GM12878 (cell line): ENCODE data around the gene KRT82. TPM values are rescaled to one million over a fixed set of nuclear protein-coding genes. Genes with fewer than 3 reads are reported as not detected.

Experiments
- ATAC-seq: fragments of 200-7000 bp; cut with Tn5 transposase; 3 replicates; pipeline ENCODE4 v1.9.1; 2020; ENCODE audit warnings: mild to moderate bottlenecking, moderate library complexity
- BruUV-seq: library from RNA; stranded (reverse); fragments of 400-500 nt; replicated peaks from 2 replicates; lab custom pipeline; 2021; lab: Mats Ljungman, UMichigan
- CTCF ChIA-PET: fragments of 300-600 bp; sonication (Branson Sonifier 250); formaldehyde crosslinking; extraction: SDS; loops from one replicate; lab custom pipeline; 2021; ENCODE audit warnings: inconsistent platforms; lab: Yijun Ruan, JAX
- POLR2A ChIA-PET: fragments of 350-600 bp; formaldehyde crosslinking; extraction: SDS; loops from one replicate; lab custom pipeline; 2021; ENCODE audit warnings: inconsistent platforms; lab: Charles Lee
- RAD21 ChIA-PET: fragments of 300-600 bp; sonication (Branson Sonifier 250); formaldehyde crosslinking; loops from one replicate; lab custom pipeline; 2023; ENCODE audit warnings: antibody characterized with exemption; ENCODE audit not compliant: unreplicated experiment; lab: Charles Lee
- SMC1A ChIA-PET: fragments of 300-600 bp; sonication (Branson Sonifier 250); formaldehyde crosslinking; loops from one replicate; lab custom pipeline; 2023; ENCODE audit not compliant: unreplicated experiment, uncharacterized antibody; lab: Charles Lee
- DNase-seq: peaks from one replicate; pipeline ENCODE4 v3.0.0-alpha.2; 2011; ENCODE audit warnings: low read depth, low spot score
- FAIRE-seq: peaks from 3 replicates; lab custom pipeline; 2011; peaks lifted over from hg19 to GRCh38; lab: Jason Lieb, UNC
- H2AFZ ChIP-seq: 2 replicates; pipeline ENCODE4 v1.6.0; 2011; ENCODE audit warnings: low read depth, low read length, control low read depth; ENCODE audit not compliant: control insufficient read depth
- H3K27ac ChIP-seq: 2 replicates; pipeline ENCODE4 v1.5.1; 2011; ENCODE audit warnings: control low read depth; ENCODE audit not compliant: control insufficient read depth, insufficient read depth
- H3K27me3 ChIP-seq, 2 experiments: replicated peaks in 1 of 2; 2 replicates each; pipeline versions ENCODE4 v1.6.0 to v1.6.1; 2011; ENCODE audit warnings: low read length in 1 of 2; ENCODE audit not compliant: control insufficient read depth in 2 of 2, insufficient read depth in 2 of 2
- H3K36me3 ChIP-seq, 2 experiments: 2 replicates each; pipeline ENCODE4 v1.5.1; 2011; ENCODE audit warnings: low read length in 1 of 2; ENCODE audit not compliant: control insufficient read depth in 2 of 2, insufficient read depth in 2 of 2
- H3K4me1 ChIP-seq: 2 replicates; pipeline ENCODE4 v1.6.1; 2011; ENCODE audit warnings: mild to moderate bottlenecking, low read length, moderate library complexity, mixed read lengths; ENCODE audit not compliant: control insufficient read depth, insufficient read depth
- H3K4me2 ChIP-seq: 2 replicates; pipeline ENCODE4 v1.6.0; 2011; ENCODE audit warnings: control low read depth; ENCODE audit not compliant: control insufficient read depth, insufficient read depth
- H3K4me3 ChIP-seq: fragments of 200-600 bp; sonication (generic); 2 replicates; pipeline ENCODE4 v1.5.1; 2016
- H3K79me2 ChIP-seq: 2 replicates; pipeline ENCODE4 v1.6.0; 2011; ENCODE audit warnings: low read length; ENCODE audit not compliant: control insufficient read depth, insufficient read depth
- H3K9ac ChIP-seq: 2 replicates; pipeline ENCODE4 v1.8.0; 2011; ENCODE audit warnings: low read length, control low read depth, mixed read lengths; ENCODE audit not compliant: control insufficient read depth, insufficient read depth
- H3K9me3 ChIP-seq: replicated peaks from 3 replicates; pipeline ENCODE4 v1.5.1; 2011; ENCODE audit warnings: mild to moderate bottlenecking, low read length; ENCODE audit not compliant: control insufficient read depth, insufficient read depth
- H4K20me1 ChIP-seq: 2 replicates; pipeline ENCODE4 v1.6.0; 2011; ENCODE audit not compliant: control insufficient read depth, insufficient read depth
- FOXM1 ChIP-seq: IDR thresholded peaks from 2 replicates; pipeline ENCODE4 v1.6.1; 2012; ENCODE audit warnings: low read depth, mild to moderate bottlenecking, inconsistent platforms, low read length, moderate library complexity
- KLF5 ChIP-seq: fragments of 450-650 bp; IDR thresholded peaks from 2 replicates; pipeline ENCODE4 v1.6.1; 2014; ENCODE audit warnings: mild to moderate bottlenecking; ENCODE audit not compliant: partially characterized antibody
- LARP7 ChIP-seq: fragments of 450-650 bp; IDR thresholded peaks from 2 replicates; pipeline ENCODE4 v1.6.1; 2017; ENCODE audit warnings: mild to moderate bottlenecking
- NR2F1 ChIP-seq: fragments of 450-650 bp; conservative IDR thresholded peaks from 2 replicates; pipeline ENCODE4 v1.6.1; 2017; ENCODE audit warnings: mild to moderate bottlenecking
- RUNX3 ChIP-seq: IDR thresholded peaks from 2 replicates; pipeline ENCODE4 v1.6.1; 2012; ENCODE audit warnings: low read length, inconsistent platforms
- SMARCA5 ChIP-seq: fragments of 450-650 bp; IDR thresholded peaks from 2 replicates; pipeline ENCODE4 v1.6.1; 2017; ENCODE audit warnings: mild to moderate bottlenecking
- SPI1 ChIP-seq: IDR thresholded peaks from 2 replicates; pipeline ENCODE4 v1.6.1; 2011; ENCODE audit warnings: low read depth, mild to moderate bottlenecking, low read length, moderate library complexity, borderline replicate concordance; ENCODE audit not compliant: insufficient read depth
- WGBS: methylation state at CpG from one replicate; pipeline ENCODE4 v1.1.6; 2016; ENCODE audit warnings: low lambda C conversion rate; ENCODE audit not compliant: insufficient replicate concordance, insufficient coverage; ENCODE audit errors: missing lambda C conversion rate; 5-methylcytosine and 5-hydroxymethylcytosine counted together
- in situ Hi-C: fragments of 300-500 bp; cut with MboI; formaldehyde crosslinking; loops from 9 replicates; pipeline ENCODE4 v1.14.3; 2018; ENCODE audit warnings: mixed read lengths
- intact Hi-C: fragments of 100-400 bp; cut with micrococcal nuclease; formaldehyde crosslinking; loops from one replicate; pipeline ENCODE4 v1.14.2; 2022; ENCODE audit not compliant: unreplicated experiment
- polyA plus RNA-seq, 11 experiments: library from polyadenylated mRNA; depleted of rRNA in 4 of 11; unstranded in 6 of 11; stranded (reverse) in 5 of 11; fragments of >200 nt; fragmentation: Nextera tagmentation in 4 of 11; fragmentation: Illumina TruSeq in 1 of 11; extraction: Ambion mirVana in 4 of 11; extraction: Trizol in 1 of 11; gene quantifications; 1 replicate in 1 of 11; 2 replicates in 10 of 11; pipeline versions ENCODE4 v1.2.1 to v1.2.3, GENCODE V29; 2011 to 2016; ENCODE audit warnings: inconsistent platforms in 2 of 11, missing spikeins in 2 of 11, low read depth in 1 of 11
- total RNA-seq, 4 experiments: library from RNA; depleted of rRNA in 3 of 4; stranded (reverse); fragments of >200 nt in 3 of 4; fragmentation: Illumina TruSeq in 1 of 4; extraction: Trizol in 1 of 4; gene quantifications; 2 replicates each; pipeline versions ENCODE4 v1.2.1 to v1.2.3, GENCODE V29; 2013 to 2021
- TF ChIP-seq, protein P1 (sequence below): fragments of 450-650 bp; formaldehyde crosslinking; IDR thresholded peaks from 2 replicates; pipeline ENCODE4 v1.4.0; 2020; ENCODE audit warnings: mild to moderate bottlenecking, moderate library complexity
- TF ChIP-seq, protein P2 (sequence below): fragments of 450-650 bp; IDR thresholded peaks from 2 replicates; pipeline ENCODE4 v1.6.1; 2017; ENCODE audit warnings: antibody characterized with exemption, mild to moderate bottlenecking, moderate library complexity

KRT82 gene
- total and polyA plus RNA-seq, 10 of the 15 experiments (the other 5 are each of a cell fraction or from before 2014, with no cell fraction given): not detected

DNA sequence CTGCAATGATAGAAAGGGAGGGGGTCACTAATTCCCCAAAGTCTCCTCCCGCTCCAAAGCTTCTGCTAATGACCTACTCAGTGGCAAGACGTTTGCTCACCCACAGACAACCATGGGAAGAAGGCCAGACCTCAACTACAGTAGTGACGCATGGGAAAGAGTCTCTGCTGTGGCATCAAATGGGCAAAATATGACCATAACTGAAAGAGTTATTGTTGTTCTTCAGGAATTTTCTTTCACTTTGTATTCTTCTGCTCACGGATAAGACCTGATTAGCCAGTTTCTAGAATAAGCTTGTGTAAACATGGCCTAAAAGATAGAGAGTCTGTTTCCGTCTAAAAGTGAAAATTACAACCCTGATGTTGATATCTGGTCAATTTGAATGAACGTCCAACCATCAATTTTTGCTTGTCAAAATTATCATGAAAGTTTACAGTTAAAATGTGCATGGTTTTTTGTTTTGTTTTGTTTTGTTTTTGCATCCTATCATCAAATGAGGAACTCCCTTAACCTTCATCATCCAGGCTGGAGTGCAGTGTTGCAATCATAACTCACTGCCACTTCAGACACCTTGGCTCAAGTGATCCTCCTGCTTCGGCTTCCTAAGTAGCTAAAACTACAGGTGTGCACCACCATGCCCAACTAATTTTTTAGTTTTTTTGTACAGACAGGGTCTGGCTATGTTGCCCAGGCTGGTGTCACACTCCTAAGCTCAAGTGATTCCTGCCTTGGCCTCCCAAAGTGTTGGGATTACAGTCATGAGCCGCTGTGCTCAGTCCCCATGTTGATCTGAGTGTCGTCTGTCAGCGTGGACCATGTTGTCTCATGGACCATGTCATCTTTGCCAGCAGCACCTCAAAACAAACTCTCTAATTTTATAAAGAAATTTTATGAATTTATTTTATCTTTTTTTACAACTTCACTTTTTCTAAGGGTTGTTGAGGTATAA, 38.8 kb upstream of the KRT82 start:
- Histone ChIP-seq H3K9me3 (no peaks in the 10 kb centered on the region), H3K9ac (no peak overlapping the region), H3K4me2 (no peak overlapping the region), H3K27ac (no peak overlapping the region), H3K36me3 (no peaks in the 10 kb centered on the region), H4K20me1 (no peaks in the 10 kb centered on the region), H3K4me3 (no peak overlapping the region), H3K79me2 (no peaks in the 10 kb centered on the region), H3K27me3 (peaks cover 4 to 11% of the 10 kb centered on the region in 2 experiments), H2AFZ (no peak overlapping the region), H3K4me1 (no peaks in the 10 kb centered on the region)
- ChIA-PET SMC1A (interaction anchor here (1.3 kb wide), 1 partner anchor 8 kb away, joined by 3 read pairs; no protein-coding TSS in a partner anchor), POLR2A (no interaction called here), CTCF (interaction anchor here (0.6 kb wide), 1 partner anchor 467 kb away, joined by 3 read pairs; no protein-coding TSS in a partner anchor), RAD21 (no interaction called here)
- WGBS: 12% methylated on average over 10 of the region's 10 CpGs
- no peak for DNase-seq
- in situ Hi-C loops: no loop called here
- ATAC-seq: no peak
- no peak for FAIRE-seq
- intact Hi-C loops: no loop called here
- TF ChIP-seq, protein P1, sequence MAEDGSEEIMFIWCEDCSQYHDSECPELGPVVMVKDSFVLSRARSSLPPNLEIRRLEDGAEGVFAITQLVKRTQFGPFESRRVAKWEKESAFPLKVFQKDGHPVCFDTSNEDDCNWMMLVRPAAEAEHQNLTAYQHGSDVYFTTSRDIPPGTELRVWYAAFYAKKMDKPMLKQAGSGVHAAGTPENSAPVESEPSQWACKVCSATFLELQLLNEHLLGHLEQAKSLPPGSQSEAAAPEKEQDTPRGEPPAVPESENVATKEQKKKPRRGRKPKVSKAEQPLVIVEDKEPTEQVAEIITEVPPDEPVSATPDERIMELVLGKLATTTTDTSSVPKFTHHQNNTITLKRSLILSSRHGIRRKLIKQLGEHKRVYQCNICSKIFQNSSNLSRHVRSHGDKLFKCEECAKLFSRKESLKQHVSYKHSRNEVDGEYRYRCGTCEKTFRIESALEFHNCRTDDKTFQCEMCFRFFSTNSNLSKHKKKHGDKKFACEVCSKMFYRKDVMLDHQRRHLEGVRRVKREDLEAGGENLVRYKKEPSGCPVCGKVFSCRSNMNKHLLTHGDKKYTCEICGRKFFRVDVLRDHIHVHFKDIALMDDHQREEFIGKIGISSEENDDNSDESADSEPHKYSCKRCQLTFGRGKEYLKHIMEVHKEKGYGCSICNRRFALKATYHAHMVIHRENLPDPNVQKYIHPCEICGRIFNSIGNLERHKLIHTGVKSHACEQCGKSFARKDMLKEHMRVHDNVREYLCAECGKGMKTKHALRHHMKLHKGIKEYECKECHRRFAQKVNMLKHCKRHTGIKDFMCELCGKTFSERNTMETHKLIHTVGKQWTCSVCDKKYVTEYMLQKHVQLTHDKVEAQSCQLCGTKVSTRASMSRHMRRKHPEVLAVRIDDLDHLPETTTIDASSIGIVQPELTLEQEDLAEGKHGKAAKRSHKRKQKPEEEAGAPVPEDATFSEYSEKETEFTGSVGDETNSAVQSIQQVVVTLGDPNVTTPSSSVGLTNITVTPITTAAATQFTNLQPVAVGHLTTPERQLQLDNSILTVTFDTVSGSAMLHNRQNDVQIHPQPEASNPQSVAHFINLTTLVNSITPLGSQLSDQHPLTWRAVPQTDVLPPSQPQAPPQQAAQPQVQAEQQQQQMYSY (CRISPR knock-in tag): no peak
- TF ChIP-seq LARP7: no peak
- TF ChIP-seq KLF5: no peak
- no peak for TF ChIP-seq RUNX3
- no peak for TF ChIP-seq SMARCA5
- TF ChIP-seq SPI1: no peak
- TF ChIP-seq, protein P2, sequence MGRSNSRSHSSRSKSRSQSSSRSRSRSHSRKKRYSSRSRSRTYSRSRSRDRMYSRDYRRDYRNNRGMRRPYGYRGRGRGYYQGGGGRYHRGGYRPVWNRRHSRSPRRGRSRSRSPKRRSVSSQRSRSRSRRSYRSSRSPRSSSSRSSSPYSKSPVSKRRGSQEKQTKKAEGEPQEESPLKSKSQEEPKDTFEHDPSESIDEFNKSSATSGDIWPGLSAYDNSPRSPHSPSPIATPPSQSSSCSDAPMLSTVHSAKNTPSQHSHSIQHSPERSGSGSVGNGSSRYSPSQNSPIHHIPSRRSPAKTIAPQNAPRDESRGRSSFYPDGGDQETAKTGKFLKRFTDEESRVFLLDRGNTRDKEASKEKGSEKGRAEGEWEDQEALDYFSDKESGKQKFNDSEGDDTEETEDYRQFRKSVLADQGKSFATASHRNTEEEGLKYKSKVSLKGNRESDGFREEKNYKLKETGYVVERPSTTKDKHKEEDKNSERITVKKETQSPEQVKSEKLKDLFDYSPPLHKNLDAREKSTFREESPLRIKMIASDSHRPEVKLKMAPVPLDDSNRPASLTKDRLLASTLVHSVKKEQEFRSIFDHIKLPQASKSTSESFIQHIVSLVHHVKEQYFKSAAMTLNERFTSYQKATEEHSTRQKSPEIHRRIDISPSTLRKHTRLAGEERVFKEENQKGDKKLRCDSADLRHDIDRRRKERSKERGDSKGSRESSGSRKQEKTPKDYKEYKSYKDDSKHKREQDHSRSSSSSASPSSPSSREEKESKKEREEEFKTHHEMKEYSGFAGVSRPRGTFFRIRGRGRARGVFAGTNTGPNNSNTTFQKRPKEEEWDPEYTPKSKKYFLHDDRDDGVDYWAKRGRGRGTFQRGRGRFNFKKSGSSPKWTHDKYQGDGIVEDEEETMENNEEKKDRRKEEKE: no peak
- TF ChIP-seq NR2F1: no peak
- no peak for TF ChIP-seq FOXM1
- BruUV-seq: no TSS peak
